ENCODE results near the gene NDUFV3. TPM values are rescaled to one million over a fixed set of nuclear protein-coding genes. Genes with fewer than 3 reads are reported as not detected.

NDUFV3 gene
- total and polyA plus RNA-seq, 2 of the 13 experiments (the other 11 are each of a cell fraction or from before 2014, with no cell fraction given) = 14.2 to 29.6 TPM

GRCh38 chr21:42878993-42879787, 13.9 kb upstream of the NDUFV3 start, which contains the start of gene WDR4 (continued):
- TF ChIP-seq PHF20 (CRISPR knock-in tag; IDR thresholded peaks at IDR 0.05) (peak; percentile 97), IKZF1 (IDR thresholded peaks at IDR 0.05) (no peak), ZNF580 (CRISPR knock-in tag; IDR thresholded peaks at IDR 0.05; ENCODE audit: borderline replicate concordance, low read depth) (no peak), ZNF775 (CRISPR knock-in tag; IDR thresholded peaks at IDR 0.05; ENCODE audit: borderline replicate concordance) (peak; percentile 85; the same call in 1 of the 2 replicates), CHD2 (IDR thresholded peaks at IDR 0.05; ENCODE audit: low read depth, low read length) (no peak; the same call in 1 of the 2 replicates), ZNF530 (CRISPR knock-in tag; IDR thresholded peaks at IDR 0.05; ENCODE audit: low read depth) (no peak), ZNF3 (CRISPR knock-in tag; IDR thresholded peaks at IDR 0.05) (no peak), EEA1 (CRISPR knock-in tag; IDR thresholded peaks at IDR 0.05; ENCODE audit: borderline replicate concordance) (peak; percentile 56; the same call in 1 of the 2 replicates), ZNF441 (CRISPR knock-in tag; IDR thresholded peaks at IDR 0.05; ENCODE audit: borderline replicate concordance) (0 out of 2 replicates have a peak, but pooled peaks have one; percentile 31), ZMAT3 (CRISPR knock-in tag; conservative IDR thresholded peaks at IDR 0.05) (peak; percentile 64; the same call in 1 of the 2 replicates), ZNF414 (CRISPR knock-in tag; IDR thresholded peaks at IDR 0.05) (no peak; the same call in 1 of the 2 replicates), NCOA2 (CRISPR knock-in tag; IDR thresholded peaks at IDR 0.05) (peak; percentile 55; the same call in 1 of the 2 replicates), CHD4 (IDR thresholded peaks at IDR 0.05; ENCODE audit: borderline replicate concordance, low read length) (no peak), GLI4 (CRISPR knock-in tag; IDR thresholded peaks at IDR 0.05; ENCODE audit: borderline replicate concordance) (peak; percentile 77; the same call in 1 of the 2 replicates), GTF2F1 (IDR thresholded peaks at IDR 0.05; ENCODE audit: low read length) (peak; percentile 71), SETDB1 (CRISPR knock-in tag; IDR thresholded peaks at IDR 0.05; ENCODE audit: borderline replicate concordance) (no peak), RFX5 (IDR thresholded peaks at IDR 0.05; ENCODE audit: low read depth, low read length) (no peak), HOXA9 (CRISPR knock-in tag; IDR thresholded peaks at IDR 0.05; ENCODE audit: borderline replicate concordance) (peak; percentile 38; the same call in 1 of the 2 replicates), PHF8 (CRISPR knock-in tag; IDR thresholded peaks at IDR 0.05) (peak; percentile 90), HNRNPK (IDR thresholded peaks at IDR 0.05; ENCODE audit: low read depth, low read length, poor library complexity, severe bottlenecking) (peak; percentile 67), ZNF614 (CRISPR knock-in tag; IDR thresholded peaks at IDR 0.05; ENCODE audit: borderline replicate concordance) (0 out of 2 replicates have a peak, but pooled peaks have one; percentile 0), ZNF264 (CRISPR knock-in tag; IDR thresholded peaks at IDR 0.05) (peak; percentile 65; the same call in 1 of the 2 replicates), ISL2 (CRISPR knock-in tag; IDR thresholded peaks at IDR 0.05) (peak; percentile 33), ZNF24 (IDR thresholded peaks at IDR 0.05) (no peak), SNRNP70 (IDR thresholded peaks at IDR 0.05; ENCODE audit: low read depth, low read length) (no peak), ZNF281 (CRISPR knock-in tag; IDR thresholded peaks at IDR 0.05; ENCODE audit: borderline replicate concordance) (no peak)
